GM19468 (cell line): ENCODE results near the gene BBX.
"Not testable (repeated sequence)": the region's sequence is repeated elsewhere in the genome, so short reads cannot be mapped to it uniquely, and the experiment has no call there.

Experiments used
- ATAC-seq: cut with Tn5 transposase; IDR thresholded peaks from one replicate; pipeline ENCODE4 v1.9.1; 2021; ENCODE audit warnings: mild to moderate bottlenecking, moderate library complexity, moderate number of reproducible peaks; ENCODE audit not compliant: unreplicated experiment; ENCODE audit errors: extremely low read depth

The BBX gene

DNA sequence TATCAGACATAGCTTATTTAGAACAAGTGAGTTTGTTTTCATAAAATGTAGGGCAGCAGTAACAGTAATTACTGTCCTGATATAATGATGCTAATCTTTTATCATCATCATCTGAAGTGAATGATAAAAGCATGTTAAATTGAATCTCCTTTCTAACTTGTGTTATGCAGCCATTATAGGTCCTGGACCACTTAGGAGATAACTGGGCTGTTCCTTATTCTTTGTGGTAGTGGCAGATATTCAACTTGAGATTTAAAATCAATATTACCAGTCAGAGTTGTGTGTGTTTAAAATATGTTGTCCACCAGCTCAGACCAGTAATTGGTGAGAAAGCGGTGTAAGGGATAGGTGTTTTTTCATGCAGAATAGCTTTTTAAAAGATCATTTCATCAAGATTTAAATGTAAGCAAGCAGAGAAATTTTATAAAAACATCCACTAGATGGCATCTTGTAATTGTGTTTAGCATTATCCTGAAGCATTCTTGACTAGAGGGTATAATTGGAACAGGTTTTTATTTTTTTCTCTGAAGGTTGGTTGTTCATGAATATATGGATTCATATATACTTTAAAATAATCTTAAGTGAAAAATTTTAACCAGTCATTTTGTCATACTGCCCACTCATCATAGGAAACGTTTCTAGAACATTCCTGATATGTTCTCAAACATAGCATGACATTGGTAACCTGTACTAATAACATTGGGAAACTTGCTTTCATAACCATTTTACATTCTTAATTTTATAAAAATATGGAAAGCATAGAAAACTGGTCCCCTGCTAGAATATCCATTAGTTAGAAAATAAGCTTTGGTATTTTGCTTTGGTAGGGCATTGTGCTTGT, 153.9 kb downstream of the BBX start:
- no peak for ATAC-seq

DNA sequence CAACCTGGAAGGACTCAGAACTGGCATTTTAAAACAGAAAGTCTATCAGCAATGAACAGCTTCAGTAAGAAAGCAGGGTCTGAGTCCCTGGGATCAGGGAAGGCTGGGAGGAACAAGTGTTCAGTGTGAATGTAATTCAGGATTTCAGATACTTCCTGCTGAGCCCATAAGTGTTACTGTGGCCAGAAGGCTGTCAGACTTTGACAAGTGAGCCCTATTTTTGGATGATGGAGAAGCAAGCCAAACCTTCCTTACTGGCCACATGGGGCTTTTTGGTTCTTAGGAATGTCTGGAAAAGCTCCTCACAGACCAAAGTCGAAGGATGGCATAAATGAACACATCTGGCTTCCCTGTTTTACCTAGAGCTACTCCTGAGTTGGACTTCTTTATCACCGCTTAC, 157.2 kb downstream of the BBX start:
- no peak for ATAC-seq

DNA sequence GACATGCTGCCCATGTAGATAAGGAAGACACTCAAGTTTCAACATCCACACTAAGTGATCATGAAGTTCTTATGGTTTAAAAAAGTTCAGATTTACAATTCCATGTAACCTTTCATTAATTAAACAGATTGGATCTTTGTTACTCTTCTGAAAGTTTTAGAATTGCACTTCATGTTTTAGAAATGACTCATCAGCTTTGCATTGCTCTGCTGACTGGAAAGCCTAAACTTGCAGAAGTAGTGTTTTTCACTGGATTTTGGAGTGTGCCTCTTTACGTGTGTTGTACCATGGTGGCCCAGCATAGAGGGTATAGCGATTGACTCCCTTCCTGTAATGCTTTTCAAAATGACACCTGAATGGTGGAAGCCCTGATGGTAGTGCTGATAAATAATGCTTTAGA, 157.9 kb downstream of the BBX start:
- ATAC-seq, result no peak

DNA sequence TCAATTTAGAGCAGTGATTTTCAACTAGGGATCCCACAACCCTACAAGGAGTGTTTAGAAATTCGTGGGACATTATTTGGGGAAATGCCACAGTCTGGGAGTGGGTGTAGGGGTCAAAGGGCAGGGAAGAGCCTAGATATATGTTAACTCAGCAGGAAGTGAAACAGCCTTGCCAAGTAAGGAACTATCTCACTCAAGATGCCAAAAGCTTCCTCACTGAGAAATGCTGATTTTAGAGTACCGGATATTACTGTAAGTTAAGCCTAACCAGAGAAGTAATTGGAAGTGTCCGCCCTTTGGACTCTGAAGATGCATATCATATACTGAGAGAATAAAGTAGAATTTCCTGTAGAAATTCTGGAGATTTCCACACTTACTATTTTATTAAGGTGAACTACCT, 158.6 kb downstream of the BBX start:
- no peak for ATAC-seq

DNA sequence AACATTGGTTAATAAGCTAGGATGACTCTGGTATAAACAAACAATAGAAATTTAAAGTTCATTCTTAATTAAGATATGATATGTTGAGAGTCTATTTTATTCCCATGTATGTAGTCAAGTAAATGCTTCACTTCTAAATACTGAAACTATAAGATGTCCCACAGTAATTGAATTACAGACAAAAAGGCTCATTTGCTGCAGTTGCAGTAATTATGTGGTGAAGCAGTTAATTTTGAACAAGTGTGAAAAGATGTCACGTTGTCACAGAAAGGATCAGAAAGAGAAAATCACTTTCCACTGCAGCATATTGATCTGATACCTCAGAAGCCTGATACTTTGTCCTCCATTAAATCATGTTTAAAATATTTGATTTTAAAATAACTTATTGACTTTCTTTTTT, 159.8 kb downstream of the BBX start:
- no peak for ATAC-seq

DNA sequence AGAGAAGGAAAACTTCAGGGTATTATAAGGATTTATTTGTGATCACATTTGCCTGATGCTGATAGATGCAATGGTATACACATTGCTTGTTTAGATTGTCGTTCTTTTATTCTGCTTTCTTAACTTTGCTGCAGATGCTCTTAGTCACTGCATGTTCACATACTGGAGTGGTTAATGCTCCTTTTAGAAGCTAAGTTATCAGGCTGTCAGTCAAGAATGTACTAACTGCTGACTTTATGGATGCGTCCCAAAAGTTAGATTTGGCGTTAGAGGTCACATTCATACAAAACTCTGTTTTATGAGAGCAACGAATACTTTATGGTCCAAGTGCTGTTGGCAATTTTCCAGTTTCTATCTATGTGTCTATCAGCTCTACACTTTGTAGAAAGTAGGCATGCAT, 160.7 kb downstream of the BBX start:
- ATAC-seq, result no peak

DNA sequence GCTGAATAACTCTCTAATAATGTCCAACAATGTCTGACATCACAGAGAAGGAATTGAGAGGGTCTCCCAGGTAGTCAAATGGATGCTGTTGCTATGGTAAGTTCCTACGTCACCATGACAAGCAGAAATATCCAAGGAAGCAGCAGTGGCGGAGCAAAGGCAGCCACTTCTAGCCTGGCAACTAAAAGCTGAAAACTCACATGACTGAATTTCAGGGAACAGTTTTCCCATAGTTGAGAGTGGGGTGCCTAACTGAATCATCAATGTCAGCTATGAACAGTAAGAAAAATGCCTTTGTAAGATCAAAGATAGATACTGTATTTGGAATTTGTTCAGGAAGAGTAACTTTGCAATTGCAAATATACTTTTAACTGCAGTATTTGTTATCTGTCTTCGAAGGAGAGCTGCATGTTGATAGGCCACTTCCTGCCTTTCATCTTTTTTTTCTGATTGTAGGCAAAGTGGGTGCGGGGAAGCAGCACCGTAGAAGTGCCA, 161.7 kb downstream of the BBX start:
- no peak for ATAC-seq

DNA sequence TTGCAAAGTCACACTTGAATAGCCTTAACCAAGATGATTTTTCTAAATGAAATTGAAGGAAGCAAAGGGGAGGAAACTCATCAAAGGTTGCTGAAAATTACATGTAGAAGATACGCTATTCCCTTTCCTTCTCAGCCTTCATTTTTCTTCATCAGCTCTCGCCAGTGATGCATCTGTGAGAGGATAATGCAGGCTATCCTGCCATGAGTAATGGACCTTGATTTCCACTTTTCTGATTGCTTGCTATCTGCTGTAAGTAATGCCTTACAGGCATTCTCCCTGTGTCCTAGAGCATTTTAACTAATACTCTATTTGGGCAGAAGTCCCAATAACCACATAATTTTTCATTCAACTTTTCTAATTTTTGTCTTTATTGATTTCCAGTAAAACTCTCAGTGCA, 162.6 kb downstream of the BBX start:
- ATAC-seq, result no peak

DNA sequence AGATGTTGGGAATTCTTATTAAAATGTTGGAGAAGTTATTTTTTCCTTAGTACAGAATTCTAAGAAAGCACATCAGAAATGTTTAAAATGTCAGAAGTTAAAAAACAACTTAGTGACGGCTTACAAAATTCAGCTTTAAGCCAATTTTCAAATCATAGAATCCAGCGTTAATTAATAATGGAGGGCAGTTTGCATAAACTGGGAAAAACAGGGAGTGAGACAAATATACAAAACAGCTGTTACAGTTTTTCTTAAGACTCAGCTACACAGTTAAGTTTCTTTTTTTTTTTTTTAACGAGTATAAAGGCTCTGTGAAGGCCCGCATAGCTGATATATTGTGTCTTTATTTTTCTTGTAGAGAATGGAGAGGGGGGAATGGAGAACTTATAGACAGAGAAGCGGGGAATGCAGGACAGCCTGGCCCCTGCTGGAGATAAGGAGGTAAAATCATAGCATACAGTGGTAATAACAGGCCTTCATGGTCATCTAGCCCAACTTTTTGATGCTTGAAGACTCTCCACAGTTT, 164.4 kb downstream of the BBX start:
- ATAC-seq, result no peak

DNA sequence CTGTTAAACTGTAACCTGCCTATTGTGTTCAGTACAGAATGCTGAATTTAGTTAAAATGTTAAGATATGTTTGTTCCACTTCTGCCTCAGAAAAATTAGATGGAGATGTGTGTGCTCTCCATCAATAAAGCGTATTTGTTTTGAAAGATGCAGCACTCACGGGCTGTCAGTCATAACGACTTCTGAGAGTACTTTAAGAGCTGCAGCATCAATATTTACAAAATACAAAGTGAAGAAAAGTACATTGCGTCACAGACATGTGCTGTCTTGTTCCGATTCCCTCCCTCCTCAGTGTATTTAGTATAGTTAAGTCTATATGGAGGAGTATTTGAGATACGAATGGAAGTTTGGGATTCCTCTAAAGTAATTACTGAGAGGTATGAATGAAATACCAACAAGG, 166.6 kb downstream of the BBX start:
- no peak for ATAC-seq

DNA sequence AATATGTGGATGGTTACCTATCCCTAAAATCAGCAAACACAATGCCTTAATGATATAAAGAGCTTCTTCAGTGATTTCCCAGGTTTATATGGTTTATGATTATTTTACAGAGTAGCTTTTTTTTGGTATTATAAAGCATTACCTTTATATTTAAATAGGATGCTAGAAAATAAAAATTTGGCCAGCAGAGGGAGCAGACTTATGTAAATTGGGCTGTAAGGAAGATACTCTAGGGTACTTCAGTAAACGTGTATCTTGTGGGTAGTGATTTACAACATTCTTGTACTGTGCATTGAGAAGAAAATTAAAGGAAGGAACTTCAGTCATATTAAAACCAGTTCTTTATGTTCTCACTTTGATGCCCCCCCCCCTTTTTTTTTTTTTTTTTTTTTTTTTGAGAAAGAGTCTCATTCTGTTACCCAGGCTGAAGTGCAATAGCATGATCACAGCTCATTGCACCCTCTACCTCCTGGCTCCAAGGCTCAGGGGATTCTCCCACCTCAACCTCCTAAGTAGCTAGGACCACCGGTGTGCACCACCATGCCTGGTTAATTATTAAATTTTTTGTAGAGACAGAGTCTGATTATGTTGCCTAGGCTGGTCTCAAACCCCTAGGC, 167.9 kb downstream of the BBX start:
- no peak for ATAC-seq

DNA sequence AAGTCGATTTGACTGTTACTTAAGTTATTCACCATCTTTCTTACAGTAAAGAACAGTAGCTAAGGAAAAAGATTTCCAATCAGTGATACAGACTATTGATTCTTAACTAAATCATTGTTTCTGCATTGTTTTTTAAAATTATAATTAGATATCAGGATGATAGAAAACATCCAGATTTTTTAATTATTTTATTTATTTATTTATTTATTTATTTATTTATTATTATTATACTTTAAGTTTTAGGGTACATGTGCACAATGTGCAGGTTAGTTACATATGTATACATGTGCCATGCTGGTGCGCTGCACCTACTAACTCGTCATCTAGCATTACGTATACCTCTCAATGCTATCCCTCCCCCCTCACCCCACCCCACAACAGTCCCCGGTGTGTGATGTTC, 169.2 kb downstream of the BBX start:
- ATAC-seq, result not testable (repeated sequence)

DNA sequence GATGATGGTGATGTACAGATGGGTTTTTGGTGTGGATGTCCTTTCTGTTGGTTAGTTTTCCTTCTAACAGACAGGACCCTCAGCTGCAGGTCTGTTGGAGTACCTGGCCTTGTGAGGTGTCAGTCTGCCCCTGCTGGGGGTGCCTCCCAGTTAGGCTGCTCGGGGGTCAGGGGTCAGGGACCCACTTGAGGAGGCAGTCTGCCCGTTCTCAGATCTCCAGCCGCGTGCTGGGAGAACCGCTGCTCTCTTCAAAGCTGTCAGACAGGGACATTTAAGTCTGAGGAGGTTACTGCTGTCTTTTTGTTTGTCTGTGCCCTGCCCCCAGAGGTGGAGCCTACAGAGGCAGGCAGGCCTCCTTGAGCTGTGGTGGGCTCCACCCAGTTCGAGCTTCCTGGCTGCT, 174.6 kb downstream of the BBX start:
- ATAC-seq, result not testable (repeated sequence)

DNA sequence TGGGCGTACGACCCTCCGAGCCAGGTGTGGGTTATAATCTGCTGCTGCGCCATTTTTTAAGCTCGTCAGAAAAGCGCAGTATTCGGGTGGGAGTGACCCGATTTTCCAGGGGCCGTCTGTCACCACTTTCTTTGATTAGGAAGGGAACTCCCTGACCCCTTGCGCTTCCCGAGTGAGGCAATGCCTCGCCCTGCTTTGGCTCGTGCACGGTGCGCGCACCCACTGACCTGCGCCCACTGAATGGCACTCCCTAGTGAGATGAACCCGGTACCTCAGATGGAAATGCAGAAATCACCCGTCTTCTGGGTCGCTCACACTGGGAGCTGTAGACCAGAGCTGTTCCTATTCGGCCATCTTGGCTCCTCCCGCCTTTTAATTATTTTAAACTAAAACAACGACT, 175.1 kb downstream of the BBX start:
- not testable (repeated sequence) for ATAC-seq

DNA sequence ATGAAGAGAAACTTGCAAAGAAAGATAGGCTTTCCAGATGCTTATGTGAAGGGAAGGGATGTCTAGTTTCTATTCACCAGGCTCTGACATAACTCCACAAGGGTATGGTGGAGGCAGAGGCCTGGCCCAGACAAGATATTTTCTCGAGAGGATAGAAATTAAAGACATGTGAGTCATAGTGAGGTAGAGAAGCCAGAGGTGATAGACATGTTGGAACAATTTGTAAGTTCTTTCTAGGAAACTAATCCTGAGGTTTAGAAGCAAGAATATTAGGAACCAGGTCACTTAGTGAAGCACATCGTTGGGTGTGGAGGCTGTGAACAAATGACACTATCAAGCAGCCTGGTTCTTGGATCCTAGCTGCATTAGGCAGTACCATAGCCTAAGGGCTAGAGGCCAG, 176.9 kb downstream of the BBX start:
- ATAC-seq, result no peak

DNA sequence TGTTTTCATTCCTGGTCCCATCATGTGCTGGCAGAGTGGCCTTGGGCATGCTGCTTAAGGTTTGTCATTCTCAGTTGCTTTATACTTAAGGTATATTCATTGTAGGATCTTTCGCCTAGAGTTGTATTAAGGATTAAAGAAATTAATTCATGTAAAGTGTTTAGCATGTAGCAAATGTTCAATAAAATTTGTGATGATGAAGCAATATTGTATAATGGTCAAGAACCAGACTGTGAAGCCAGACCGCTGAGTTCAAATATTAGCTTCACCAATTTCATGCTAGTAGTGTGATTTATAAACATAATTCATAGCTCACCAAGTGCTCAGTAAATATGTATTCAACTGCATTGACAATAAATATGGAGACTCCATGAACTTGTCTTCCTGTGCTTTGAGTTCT, 178.5 kb downstream of the BBX start:
- ATAC-seq, result no peak

DNA sequence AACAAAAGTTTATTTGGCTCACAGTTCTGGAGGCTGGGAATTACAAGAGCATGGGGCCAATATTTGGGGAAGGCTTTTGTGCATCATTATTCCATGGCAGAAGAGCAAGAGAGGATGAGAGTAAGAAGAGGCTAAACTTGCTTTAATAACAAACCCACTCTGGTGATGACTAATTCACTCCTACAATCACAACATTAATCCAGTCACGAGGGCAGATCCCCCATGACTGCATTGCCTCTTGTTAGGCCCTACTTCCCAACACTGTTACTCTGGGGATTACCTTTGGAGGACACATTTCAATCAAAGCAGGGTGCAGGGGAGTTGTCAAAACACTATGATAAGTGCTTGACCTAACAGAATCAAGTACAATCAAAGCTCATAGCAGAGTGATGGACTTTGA, 181.7 kb downstream of the BBX start:
- ATAC-seq, result no peak

DNA sequence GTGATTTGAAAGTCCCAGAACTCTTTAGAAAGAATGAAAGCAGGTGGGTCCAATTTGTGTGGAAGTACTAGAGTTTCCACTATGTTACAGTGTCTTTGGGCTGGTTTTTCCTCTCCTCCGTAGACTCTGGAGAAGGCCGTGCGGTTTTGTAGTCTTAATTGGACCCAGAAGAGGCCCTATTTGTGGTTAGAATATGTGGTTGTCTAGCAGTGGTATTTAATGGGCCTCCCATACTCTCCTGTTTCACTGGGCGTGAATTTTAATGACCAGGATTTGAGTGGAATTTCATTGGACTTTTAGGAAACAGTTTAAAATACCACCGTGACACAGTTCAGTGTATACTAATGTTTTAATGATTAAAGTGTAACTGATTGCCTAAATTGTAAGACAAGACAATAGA, 182.3 kb downstream of the BBX start:
- no peak for ATAC-seq

DNA sequence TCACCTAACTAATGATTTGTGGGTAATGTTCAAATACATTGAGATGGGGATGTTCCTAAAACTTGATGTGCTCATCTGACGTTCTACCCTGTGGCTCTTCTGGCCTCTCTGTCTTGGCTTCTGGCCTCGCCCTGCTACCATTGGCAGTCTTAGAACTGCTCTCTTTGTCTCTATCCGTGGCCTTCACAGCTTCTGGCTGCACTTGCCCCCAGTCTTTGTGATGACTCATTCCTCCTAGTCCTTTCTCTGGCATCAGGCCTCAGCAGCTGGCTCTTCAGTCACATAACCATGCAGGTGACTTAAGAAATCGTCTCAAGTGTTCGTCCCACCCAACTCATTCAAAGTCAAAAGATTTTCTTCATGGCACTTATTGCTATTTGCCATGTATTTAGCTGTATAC, 188.1 kb downstream of the BBX start:
- no peak for ATAC-seq

DNA sequence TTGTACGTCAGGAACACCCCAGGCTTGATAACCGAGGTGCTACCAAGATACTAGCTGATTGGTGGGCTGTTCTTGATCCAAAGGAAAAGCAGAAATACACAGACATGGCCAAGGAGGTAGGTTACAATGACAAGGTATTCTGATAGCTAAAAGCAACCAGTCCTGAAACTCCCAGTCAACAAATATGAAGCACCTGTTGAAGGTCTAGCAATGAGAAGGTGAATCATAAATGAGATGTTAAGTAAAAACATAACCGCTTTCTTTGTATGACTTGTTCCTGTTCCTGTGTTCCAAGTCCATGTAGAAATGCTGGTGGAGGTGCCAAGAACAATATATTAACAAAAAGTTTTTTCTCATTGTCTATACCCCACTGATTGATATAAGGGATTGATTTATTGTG, 194.0 kb downstream of the BBX start:
- no peak for ATAC-seq

DNA sequence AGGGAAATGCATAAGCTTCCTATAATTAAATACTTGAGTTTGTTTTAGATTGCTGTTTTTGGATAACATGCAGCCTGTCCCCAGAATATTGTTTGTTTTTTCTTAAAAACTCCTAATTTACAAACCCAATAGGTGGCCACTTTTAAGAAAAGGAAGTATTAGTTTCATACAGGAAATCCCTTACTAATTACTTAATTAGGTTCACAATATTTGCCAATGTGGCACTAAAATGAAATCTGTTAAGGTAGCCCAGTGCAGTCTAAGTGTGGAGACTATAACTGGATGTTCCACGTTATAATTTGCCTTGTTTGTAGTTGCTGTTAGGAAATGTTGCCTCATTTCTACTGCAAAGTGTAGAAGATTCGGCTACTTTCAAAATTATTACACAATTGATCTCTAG, 195.8 kb downstream of the BBX start:
- no peak for ATAC-seq

DNA sequence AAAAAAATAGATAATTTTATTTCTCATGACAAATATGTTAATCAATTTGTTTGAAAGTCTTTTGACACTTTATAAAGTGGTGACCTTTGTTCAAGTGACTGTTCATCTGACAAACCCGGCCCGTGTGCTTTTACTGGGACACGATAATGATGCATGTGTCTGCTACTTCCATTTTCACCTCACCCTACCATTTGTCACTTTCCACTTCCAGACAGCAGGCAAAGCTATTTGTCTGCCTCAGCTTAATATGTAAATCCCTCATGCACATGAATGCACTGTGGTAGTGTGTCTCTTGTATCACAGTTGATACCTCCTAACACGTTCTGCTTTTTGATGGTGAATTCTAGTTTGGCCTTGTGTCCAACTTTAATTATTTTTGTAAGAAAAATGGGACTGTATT, 204.3 kb downstream of the BBX start:
- ATAC-seq, result no peak
